GM19372 (cell line): ENCODE results near the gene MBD6.

Experiments
- ATAC-seq: cut with Tn5 transposase; IDR thresholded peaks from one replicate; pipeline ENCODE4 v1.9.1; 2021; ENCODE audit warnings: mild to moderate bottlenecking, low read depth, moderate library complexity; ENCODE audit not compliant: unreplicated experiment

MBD6 gene, protein sequence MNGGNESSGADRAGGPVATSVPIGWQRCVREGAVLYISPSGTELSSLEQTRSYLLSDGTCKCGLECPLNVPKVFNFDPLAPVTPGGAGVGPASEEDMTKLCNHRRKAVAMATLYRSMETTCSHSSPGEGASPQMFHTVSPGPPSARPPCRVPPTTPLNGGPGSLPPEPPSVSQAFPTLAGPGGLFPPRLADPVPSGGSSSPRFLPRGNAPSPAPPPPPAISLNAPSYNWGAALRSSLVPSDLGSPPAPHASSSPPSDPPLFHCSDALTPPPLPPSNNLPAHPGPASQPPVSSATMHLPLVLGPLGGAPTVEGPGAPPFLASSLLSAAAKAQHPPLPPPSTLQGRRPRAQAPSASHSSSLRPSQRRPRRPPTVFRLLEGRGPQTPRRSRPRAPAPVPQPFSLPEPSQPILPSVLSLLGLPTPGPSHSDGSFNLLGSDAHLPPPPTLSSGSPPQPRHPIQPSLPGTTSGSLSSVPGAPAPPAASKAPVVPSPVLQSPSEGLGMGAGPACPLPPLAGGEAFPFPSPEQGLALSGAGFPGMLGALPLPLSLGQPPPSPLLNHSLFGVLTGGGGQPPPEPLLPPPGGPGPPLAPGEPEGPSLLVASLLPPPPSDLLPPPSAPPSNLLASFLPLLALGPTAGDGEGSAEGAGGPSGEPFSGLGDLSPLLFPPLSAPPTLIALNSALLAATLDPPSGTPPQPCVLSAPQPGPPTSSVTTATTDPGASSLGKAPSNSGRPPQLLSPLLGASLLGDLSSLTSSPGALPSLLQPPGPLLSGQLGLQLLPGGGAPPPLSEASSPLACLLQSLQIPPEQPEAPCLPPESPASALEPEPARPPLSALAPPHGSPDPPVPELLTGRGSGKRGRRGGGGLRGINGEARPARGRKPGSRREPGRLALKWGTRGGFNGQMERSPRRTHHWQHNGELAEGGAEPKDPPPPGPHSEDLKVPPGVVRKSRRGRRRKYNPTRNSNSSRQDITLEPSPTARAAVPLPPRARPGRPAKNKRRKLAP

DNA sequence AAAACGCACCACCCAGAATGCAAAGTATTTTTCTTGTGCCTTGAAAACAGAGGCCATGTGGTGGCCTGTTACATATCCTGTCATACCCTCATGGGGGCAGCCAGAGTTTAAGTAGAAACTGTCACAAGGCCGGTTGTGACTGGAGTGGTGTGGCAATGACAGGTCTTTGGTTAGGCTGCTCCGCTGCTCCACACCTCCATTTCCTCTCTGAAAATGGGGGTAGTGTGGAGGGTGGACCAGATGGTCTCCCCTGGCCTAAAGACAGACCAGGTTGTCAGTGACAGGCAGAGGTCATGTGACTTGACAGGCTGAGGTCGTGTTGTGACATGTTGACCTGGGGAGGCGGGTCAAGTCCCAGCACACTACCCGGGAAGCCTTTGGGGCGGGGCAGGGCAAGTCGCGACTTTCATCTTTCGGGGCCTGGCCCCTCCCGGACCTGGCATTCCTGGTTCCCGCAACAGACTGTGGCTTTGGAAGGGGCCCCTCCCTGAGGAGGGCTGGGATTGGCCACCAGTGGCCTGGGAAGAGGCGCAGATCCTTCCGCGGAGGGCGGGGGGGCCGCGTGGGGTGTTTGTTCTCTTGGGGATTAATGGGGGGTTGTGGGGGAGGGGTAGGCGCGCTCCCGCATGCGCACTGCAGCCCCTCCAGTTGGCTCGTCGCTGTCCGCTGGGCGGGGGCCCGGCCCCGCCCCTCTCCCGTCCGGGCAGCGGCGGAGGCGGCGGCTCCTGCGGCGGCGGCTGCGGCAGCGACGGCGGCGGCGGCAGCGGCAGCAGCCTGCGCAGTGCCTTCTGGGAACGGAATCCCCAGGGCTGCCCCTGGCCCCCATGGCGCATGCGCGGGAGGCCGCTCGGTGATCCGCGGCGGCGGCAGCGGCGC is at the start of gene MBD6:
Gene MBD6 (plus strand): TSS at position 814 of the 876 bp plus-strand sequence. CDS start 1,480 bp downstream, outside the sequence.
- ATAC-seq = peak; percentile 35

DNA sequence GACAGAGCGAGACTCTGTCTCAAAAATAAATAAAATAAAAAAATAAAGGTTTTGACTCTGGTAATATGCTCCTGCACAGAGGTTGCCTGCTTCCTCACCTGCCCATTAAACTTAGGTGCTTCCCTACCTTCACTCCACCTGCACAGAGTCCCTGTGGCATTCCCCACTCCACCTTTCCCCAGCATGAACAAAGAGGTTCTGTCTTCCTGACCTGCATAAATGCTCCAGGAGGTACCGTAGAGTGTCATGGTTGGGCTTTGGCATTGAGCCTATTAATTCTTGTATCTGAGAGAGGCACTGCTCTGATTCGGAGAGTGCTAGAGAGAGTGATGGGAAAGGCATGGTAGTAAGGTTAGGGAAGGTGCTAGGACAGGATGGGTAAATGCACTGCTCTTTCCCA is 49.2 kb upstream of the MBD6 start:
- no peak for ATAC-seq

DNA sequence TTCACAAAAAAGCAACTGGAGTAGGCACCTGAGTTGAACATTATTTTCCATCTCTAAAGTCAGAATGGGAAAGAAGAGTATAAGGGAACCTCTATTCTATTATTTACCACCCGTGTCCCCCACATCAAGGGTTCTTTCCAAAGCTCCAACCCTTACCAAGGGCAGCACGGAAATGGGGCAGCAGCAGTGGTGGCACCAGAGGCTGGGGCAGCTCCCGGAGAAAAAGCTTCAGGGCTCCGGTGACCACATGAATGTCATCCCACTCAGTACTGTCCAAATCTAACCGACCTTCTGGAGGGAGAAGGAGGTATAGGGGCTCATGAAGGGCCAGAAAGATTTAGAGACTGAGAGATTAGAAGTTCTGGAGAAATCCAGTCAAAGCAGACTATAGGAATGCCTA is 48.7 kb upstream of the MBD6 start:
- no peak for ATAC-seq

- ATAC-seq = no peak
These were observed 48.2 kb upstream of the MBD6 start for GRCh38 chr12:57474430-57474829.

DNA sequence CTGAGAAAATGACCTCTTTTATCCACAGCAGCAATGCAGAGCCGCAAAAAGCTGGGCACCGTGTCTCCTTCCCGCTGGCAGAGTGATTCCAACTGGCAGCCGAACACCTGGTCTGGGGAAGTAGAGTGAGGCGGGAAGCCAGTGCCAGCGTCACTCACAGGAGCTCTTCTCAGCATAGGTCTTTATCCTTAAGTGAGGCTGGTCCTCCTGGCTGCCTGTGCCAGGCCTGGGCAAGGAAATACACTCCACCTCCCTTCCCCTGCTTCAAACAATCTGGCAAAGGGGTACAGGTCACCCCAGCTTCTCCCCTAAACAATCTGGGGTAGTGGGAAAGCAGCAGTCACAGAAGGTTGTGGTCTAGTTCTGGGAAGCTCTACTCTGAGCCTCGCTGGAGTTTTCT is 47.8 kb upstream of the MBD6 start:
- no peak for ATAC-seq

GRCh38 chr12:57475271-57476161 is 47.1 kb upstream of the MBD6 start:
- ATAC-seq = no peak

DNA sequence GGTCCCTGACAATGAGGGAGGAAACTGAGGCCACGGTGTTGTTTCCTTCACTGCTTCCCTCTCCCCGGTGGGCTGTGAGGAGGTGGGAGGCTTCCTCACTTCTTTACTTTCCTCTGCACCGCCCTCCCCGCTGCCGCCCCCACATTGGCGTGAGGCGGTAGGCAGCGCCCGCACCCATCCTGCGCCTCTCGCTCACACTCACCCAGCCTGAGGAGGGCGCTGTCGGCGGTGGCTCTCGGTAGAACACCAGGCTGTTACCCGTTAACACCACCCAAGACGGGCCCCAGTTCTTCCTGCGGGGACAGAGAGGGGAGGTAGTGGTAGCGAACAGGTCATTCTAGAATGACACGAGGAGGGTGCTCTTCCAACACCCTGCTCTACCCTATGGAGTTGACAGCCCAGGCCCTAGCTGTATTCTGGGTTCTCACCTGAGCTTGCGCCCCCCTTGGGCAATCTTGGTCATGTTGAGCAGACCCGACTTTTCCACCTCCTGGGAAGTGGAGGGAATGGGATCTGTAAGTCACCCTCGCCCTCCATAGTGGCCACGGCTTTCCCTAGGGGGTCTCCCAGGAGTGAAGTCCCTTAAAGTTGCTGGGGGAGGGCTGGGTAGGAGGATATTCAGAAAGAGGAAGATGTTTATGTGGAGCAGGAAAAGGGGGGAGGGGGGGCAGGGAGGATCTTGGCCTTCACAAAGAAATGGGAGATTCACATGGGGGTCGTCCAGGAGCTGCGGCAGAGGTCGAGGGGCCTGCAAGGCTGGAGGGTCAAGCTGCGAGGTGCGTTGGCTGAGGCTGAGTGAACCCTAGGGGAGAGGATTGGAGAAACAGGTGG is 46.2 kb upstream of the MBD6 start:
- ATAC-seq = no peak

DNA sequence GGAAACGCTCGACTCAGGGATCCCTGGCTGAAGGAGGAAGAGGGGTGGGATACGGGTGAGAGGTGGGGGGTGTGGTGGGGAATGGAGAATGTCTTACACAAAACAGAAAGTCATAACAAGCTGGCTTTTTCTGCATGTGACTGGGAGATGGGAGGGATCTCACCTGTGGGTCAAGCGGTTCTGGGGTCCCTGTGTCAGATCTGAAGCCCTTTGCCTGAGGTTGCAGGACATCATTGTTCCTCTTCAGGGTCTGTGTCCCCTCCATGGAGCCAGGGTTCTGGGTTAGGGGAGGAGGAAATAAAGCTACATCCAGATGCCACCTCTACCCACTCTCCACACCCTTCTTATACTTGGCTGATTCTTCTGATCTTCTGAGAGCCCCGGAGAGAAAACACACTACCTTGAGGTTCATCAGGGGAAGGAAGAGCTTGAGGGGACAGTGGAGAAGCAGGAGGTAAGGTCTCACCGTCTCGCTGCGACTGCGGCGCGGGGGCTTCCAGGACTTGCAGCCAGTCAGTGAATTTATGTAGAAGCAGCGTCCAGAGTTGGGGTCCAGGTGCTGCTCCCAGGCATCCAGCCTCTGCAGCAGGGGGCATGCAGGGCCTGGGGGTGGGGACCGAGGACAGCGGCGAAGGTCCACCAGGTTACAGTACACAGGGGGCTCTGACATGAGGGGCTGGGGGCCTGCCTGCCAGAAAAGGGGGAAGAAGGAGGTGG is 45.5 kb upstream of the MBD6 start:
- ATAC-seq = no peak

GRCh38 chr12:57477710-57478681 is 44.6 kb upstream of the MBD6 start:
- ATAC-seq = no peak

- no peak for ATAC-seq
These were observed 43.6 kb upstream of the MBD6 start for GRCh38 chr12:57479043-57479375.

DNA sequence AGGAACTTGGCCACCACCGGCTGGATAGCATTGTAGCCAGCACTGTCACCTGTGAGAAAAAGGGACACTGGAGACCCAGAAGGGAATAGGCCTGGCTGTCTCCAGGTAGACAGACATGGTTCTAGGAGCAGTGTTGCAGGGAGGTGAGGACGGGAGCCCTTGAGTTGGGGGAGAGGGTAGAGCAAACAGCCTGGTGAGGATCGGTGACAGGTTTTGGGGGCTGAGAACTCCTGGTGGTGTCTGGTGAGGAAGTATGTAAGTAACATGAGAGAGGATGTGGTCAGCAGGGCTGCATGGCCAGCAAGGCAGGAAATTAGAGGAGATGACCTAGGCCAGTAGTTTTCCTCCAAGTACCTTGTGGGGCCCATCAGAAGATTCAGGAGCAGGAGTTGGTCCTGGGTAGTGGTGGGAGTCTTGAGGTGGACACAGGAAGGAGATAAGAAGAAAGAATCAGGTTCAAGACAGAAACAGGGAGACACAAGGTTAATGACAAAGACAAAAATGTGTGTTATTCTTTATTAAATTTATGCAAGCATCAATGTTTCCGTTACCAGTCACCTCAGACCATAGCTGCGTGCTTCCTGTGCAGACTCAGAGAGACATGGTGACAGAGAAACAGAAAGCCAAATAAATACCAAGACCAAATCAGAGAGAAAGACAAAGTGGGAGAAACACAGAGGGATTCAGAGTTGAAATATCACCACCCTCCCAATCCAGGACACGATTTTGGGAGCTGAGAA is 43.1 kb upstream of the MBD6 start, which contains the start of gene ARHGAP9:
Gene ARHGAP9 (minus strand): TSS at position 491 of the 740 bp plus-strand sequence. CDS start 460 bp downstream, at position 31.
- peak; percentile 44 for ATAC-seq

DNA sequence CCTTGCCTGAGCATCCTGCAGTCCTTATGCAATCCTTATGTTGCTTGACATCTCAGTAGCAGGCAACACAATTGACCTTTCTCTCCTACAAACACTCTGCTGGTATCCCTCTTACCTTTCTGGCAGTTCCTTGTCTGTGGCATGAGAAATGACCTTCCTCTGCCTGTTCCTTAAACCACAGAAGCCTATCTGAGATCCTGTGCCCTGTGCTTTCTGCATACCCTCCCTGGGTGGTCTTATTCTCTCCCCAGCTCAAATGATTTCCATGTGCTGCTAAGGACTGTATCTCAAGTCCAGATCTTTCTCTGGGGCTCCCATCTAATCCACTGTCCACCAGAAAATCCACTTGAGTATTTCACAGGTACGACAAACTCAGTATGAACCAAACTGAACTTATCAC is 41.0 kb upstream of the MBD6 start:
- ATAC-seq = no peak

DNA sequence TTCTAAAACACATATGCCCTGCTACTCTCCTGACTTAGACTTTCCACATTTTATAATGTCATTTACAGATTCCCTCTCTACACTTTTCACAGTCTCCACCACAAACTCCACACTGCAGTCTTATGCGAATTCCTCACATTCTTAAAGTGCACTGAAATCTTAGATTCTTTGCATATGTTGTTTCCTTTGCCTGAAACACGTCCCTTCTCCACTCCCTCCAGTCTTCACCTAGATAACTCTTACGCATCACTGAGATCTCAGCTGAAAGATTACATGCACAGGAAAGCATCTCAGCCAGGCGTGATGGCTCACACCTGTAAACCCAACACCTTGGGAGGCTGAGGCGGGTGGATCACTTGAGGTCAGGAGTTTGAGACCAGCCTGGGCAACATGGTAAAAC is 39.2 kb upstream of the MBD6 start:
- no peak for ATAC-seq

DNA sequence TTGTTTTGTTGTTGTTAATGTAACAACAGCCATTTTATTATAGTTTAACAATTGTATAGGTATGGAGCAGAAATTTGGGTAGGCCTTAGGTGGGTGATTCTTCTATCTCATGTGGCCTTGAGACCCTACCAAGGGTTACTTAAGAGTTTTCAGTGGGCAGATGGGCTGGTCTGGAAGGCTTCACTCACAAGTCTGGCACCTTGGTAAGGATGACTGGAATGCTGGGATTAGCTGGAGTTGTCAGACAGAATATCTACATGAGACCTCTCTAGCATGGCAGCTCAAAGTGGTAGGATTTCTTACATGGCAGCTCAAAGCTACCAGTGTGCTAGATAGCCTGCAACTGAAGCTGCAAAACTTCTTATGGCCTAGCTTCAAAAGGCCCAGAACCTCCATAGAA is 36.9 kb upstream of the MBD6 start:
- ATAC-seq = no peak

DNA sequence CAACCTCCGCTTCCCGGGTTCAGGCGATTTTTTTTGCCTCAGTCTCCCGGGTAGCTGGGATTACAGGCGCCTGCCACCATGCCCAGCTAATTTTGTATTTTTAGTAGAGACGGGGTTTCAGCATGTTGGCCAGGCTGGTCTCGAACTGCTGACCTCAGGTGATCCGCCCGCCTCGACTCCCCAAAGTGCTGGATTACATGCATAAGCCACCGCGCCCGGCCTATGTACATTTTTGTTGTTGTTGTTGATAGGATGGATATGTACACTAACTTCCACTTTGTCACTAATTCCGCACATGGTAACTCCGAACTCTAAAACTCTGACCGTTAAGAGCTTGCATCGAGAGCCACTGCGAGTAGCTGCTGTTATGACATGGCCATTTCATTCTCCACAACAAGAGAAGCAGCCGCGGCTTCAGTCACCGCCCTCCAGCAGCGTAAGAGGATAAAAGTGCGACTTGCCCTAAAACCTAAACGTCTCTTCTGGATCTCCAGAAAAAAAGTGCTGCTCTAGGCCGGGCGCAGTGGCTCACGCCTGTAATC is 35.5 kb upstream of the MBD6 start:
- ATAC-seq = no peak
